ENCODE results near the gene KCTD2.
"Not testable (repeated sequence)": the region's sequence is repeated elsewhere in the genome, so short reads cannot be mapped to it uniquely, and the experiment has no call there.

The KCTD2 gene, protein sequence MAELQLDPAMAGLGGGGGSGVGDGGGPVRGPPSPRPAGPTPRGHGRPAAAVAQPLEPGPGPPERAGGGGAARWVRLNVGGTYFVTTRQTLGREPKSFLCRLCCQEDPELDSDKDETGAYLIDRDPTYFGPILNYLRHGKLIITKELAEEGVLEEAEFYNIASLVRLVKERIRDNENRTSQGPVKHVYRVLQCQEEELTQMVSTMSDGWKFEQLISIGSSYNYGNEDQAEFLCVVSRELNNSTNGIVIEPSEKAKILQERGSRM

DNA sequence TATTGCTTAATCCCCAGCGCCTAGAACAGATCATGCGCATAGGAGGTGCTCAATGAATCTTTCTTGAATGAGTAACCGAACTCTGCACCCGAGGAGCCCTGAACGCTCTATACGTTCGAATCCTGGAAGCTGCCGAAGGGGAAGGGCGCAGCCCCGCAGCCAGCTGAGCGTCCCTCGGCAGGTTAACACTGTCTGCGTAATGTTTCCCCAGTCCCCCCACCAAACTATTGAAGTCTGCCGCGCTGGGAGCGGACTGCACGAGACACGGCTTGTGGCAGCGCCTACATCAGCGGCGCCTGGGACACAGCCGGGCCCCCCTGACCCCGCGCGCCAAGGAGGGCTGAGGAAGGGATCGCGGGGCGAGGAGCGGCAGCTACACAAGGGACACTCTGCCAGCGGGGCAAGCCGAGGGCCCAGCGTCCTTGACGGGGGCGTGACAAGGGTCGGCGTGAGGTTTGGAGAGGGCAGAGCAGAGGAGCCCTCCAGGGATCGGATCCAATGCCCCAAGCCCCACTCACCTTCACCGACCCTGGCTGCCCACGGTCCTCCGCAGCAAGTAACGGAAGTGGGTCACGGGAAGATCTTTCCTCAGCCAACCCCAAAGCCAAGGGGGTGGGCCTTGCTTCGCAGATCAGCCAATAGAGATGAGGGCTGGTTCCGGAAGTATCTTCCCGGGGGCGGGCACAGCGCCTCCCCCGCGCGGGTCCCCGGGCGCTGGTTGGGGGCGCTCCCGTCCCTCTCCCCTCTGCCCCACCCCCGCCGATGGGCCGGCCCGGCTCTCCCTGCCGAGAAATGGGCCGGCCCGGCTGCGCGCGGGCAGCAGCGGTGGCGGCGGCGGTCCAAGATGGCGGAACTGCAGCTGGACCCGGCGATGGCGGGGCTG, at the start of gene KCTD2, which contains the start of gene ATP5PD:
Gene KCTD2 (plus strand): TSS at position 819 of the 883 bp plus-strand sequence. CDS start 26 bp downstream, at position 845.
Gene ATP5PD (minus strand): TSS at position 563 of the 883 bp plus-strand sequence. CDS start 4,319 bp downstream, outside the sequence.
- in situ Hi-C loops (cut with MboI; ENCODE audit: low pct_unique_long_range_greater_than_20kb, low sequenced_read_pairs): no loop called here
- DNase-seq: peak; percentile 97

DNA sequence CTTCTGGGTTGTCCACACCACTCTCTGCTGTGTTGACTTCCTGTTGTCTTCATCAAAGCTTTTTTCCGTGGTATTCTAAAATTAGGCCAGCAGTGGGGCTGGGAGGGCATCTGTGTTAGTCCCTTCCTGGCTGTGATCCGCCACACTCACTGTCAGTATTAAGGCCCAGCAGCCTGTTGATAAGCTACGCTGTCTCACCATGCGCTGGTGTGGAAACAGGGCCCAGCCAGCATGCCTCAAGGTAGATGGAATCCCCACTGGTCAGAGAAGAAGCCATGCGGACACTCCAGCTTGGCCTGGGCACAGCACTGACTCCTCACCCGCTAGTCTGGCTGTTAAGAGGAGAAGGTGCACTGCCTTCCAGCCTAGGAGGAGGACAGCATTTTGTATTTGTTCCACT, 48.2 kb upstream of the KCTD2 start:
- DNase-seq: peak; percentile 63
- in situ Hi-C loops (cut with MboI; ENCODE audit: low pct_unique_long_range_greater_than_20kb, low sequenced_read_pairs): no loop called here

DNA sequence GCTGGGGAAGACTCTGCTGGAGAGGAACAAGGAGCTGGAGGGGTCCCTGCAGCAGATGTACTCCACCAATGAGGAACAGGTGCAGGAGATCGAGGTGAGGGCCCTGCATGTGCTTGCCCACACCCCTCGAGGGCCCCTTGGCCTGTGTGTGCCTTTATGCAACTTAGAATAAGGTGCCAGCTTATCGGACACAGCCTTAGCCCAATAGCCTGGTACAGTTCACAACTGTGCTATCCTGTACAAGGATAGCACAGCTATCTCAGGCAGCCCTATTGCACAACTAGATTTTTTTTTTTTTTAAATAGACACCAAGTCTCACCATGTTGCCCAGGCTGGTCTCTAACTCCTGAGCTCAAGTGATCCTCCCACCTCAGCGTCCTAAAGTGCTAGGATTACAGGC, 47.5 kb upstream of the KCTD2 start:
- in situ Hi-C loops (cut with MboI; ENCODE audit: low pct_unique_long_range_greater_than_20kb, low sequenced_read_pairs): no loop called here

DNA sequence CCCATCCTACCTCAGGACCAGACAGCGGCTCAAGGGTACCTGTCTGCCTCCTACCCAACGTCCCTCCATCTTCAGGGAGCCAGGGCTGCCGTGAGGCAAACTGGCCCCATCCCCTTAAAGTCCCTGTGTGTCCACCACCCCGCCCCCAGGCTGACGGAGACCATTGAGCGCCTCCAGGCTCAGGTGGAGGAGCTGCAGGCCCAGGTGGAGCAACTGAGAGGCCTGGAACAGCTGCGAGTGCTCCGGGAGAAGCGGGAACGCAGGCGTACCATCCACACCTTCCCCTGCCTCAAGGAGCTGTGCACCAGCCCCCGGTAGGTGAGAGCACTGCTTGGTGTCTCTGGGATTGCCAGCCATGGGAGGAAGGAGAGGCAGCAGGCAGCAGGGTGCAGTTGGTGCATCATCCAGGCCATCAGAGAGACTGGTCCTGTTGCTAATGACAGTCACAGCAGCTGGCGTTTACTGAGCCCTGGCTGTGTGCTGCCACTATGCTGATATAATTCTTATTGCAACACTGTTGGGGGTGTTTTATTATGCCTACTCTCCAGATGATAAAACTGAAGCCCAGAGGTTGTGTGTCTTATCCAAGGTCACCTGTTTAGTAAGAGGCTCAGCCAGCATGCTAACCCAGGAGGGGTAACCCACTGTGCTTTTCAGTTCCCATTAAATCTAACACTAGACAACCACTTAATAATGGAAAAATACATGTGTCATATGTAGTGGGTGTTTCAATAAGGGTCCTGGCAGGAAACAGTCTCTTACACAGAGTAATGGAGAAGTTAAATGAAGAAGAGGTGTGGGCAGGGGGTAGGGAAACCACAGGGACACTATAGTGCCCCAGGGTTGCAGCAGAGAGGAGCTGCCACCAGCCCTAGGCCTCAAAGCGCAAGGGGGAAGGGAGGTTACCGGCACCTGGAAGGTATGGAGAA, 44.8 kb upstream of the KCTD2 start:
- in situ Hi-C loops (cut with MboI; ENCODE audit: low pct_unique_long_range_greater_than_20kb, low sequenced_read_pairs): no loop called here
- DNase-seq: no peak

More for the DNA sequence above, 47.5 kb upstream of the KCTD2 start:
- no peak for DNase-seq

- in situ Hi-C loops (cut with MboI; ENCODE audit: low pct_unique_long_range_greater_than_20kb, low sequenced_read_pairs): no loop called here
- no peak for DNase-seq
Measured at GRCh38 chr17:75003070-75003956, 43.7 kb upstream of the KCTD2 start.

GRCh38 chr17:75003957-75004355, 43.1 kb upstream of the KCTD2 start:
- in situ Hi-C loops (cut with MboI; ENCODE audit: low pct_unique_long_range_greater_than_20kb, low sequenced_read_pairs): no loop called here
- DNase-seq: no peak

GRCh38 chr17:75004371-75004770, 42.7 kb upstream of the KCTD2 start:
- DNase-seq: no peak
- in situ Hi-C loops (cut with MboI; ENCODE audit: low pct_unique_long_range_greater_than_20kb, low sequenced_read_pairs): no loop called here

DNA sequence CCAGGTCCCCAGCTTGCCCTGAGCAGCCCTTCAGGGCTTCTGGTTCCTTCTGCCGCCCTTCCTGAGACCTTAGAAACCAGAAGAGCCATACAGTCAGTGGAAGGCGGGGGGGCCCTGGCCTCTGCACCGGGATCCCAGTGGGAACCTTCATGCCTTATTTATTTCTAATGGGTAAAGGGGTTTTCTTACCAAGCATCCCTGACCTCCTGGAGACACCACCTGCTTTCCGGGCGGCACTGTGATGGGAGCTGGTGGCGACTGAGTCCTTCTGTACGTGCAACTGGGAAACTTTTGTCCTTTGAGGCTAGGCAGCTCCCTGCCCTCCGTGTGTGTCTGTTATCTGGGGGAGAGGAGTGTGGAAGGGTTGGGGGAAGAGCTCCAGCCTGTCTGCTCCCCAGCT, 41.7 kb upstream of the KCTD2 start:
- in situ Hi-C loops (cut with MboI; ENCODE audit: low pct_unique_long_range_greater_than_20kb, low sequenced_read_pairs): no loop called here
- no peak for DNase-seq

GRCh38 chr17:75006084-75006483, 40.9 kb upstream of the KCTD2 start:
- DNase-seq; in situ Hi-C loops (cut with MboI; ENCODE audit: low pct_unique_long_range_greater_than_20kb, low sequenced_read_pairs): not testable (repeated sequence)

GRCh38 chr17:75006653-75007052, 40.4 kb upstream of the KCTD2 start:
- peak; percentile 39 for DNase-seq
- in situ Hi-C loops (cut with MboI; ENCODE audit: low pct_unique_long_range_greater_than_20kb, low sequenced_read_pairs): no loop called here

DNA sequence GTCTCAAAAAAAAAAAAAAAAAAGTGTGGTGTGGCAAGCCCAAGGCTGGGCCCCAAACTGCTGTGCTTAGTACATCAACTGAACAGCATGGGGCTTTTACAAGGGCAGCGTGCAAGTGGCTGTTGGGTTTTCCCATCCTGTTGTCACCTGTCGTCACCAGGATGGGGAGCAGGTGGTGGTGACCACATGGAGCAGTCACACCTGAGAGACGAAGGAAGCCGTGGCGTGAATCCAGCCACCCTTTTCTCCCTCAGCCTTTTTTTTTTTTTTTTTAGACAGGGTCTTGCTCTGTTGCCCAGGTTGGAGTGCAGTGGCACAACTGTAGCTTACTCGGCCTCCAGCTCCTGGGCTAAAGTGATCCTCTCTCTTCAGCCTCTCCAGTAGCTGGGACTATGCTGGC, 38.7 kb upstream of the KCTD2 start:
- no peak for DNase-seq
- in situ Hi-C loops (cut with MboI; ENCODE audit: low pct_unique_long_range_greater_than_20kb, low sequenced_read_pairs): no loop called here

- in situ Hi-C loops (cut with MboI; ENCODE audit: low pct_unique_long_range_greater_than_20kb, low sequenced_read_pairs): no loop called here
Measured at GRCh38 chr17:75009139-75009724, 37.8 kb upstream of the KCTD2 start.

GRCh38 chr17:75010683-75011400, 36.2 kb upstream of the KCTD2 start:
- in situ Hi-C loops (cut with MboI; ENCODE audit: low pct_unique_long_range_greater_than_20kb, low sequenced_read_pairs): no loop called here
- DNase-seq: peak; percentile 65

More at GRCh38 chr17:75009139-75009724, 37.8 kb upstream of the KCTD2 start:
- DNase-seq: no peak

DNA sequence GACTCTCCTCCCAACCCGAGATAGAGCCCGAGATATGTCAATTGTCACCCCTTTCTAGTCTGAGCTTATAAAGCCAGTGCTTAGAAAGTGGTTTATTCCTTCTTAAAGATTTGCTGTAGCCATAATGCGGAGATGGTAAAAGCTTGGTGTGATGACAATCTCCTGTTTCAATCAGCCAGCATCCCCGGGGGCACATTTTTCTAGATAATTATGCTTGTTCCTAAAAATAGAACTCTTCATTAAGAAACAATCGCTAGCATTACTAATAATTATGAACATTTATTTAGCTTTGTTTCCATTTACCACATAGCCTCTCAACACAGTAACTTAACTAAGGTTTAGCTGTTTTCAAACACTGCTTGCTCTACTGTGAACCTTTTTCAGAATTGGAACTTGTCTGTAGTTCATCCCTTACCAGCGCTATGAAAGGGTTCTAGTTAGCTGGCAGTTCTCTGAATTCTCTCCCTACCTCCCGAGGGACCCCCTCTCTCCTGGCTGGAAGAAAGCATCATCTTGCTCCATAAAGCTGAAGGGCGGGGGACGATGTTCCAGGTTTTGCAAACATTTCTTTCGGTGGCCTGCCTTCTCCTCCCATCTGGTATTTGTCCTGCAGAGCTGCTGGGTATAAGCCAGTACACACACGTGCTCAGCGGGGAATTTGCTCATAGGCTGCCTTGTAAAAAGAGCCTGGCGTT, 35.5 kb upstream of the KCTD2 start:
- in situ Hi-C loops (cut with MboI; ENCODE audit: low pct_unique_long_range_greater_than_20kb, low sequenced_read_pairs): no loop called here
- no peak for DNase-seq

- DNase-seq: no peak
- in situ Hi-C loops (cut with MboI; ENCODE audit: low pct_unique_long_range_greater_than_20kb, low sequenced_read_pairs): no loop called here
Measured at GRCh38 chr17:75012096-75012345, 35.0 kb upstream of the KCTD2 start.

DNA sequence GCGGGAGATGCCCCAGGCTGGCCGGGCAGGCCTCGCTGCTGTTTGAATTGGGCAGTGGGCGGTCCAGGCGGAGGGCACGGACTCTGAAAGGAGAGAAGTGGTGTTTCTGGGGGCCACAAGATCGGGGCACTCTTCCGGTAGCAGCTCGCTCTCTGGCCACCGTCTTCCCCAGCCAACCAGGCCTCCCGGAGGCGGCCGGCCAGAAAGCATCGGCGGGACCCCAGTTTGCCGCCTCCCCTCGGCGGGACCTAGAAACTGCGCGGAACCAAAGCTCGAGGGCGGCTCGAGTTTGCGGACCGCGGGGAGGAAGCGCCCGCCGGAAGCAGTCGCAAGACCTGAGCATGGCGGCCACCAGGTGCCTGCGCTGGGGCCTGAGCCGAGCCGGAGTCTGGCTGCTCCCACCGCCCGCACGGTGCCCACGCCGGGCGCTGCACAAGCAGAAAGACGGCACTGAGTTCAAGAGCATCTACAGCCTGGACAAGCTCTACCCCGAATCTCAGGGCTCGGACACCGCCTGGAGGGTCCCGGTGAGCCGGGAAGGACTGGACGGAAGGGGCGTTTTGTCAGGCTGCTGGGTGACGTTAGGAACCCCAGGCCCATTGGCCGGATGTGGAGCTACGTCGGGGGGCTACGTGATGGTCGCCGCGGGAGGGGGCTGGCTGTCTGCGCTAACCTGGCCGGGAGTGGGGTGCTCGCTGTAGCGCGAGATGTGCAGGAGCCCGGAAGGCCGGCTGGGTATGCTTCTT, 34.5 kb upstream of the KCTD2 start, which contains the start of gene MRPL58:
Gene MRPL58 (plus strand): TSS at position 325 of the 746 bp plus-strand sequence. CDS start 17 bp downstream, at position 342.
- DNase-seq: peak; percentile 89
- in situ Hi-C loops (cut with MboI; ENCODE audit: low pct_unique_long_range_greater_than_20kb, low sequenced_read_pairs): no loop called here
